Endothelial cell of umbilical vein (primary cell): ENCODE data around the gene CDKL2. TPM values are rescaled to one million over a fixed set of nuclear protein-coding genes. Genes with fewer than 3 reads are reported as not detected.

Experiments used
- BruUV-seq: library from RNA; stranded (reverse); fragments of 400-500 nt; replicated peaks from 2 replicates; lab custom pipeline; 2021; lab: Mats Ljungman, UMichigan
- CTCF ChIA-PET: fragments of 300-600, 350-600 bp; sonication (Branson Sonifier 250); formaldehyde crosslinking; loops from one replicate; lab custom pipeline; 2021; ENCODE audit warnings: antibody characterized with exemption, inconsistent platforms; lab: Charles Lee
- POLR2A ChIA-PET: fragments of 300-600, 350-600 bp; sonication (Branson Sonifier 250); formaldehyde crosslinking; loops from one replicate; lab custom pipeline; 2021; ENCODE audit warnings: antibody characterized with exemption, inconsistent platforms; lab: Charles Lee
- DNase-seq: peaks from one replicate; pipeline ENCODE4 v3.0.0-alpha.2; 2011; ENCODE audit warnings: low read depth, low spot score
- FAIRE-seq: peaks from 2 replicates; lab custom pipeline; 2011; peaks lifted over from hg19 to GRCh38; lab: Jason Lieb, UNC
- H2AFZ ChIP-seq: 2 replicates; pipeline ENCODE4 v1.6.0; 2012; ENCODE audit warnings: low read depth, low read length, control low read depth, inconsistent platforms
- H3K27ac ChIP-seq: 2 replicates; pipeline ENCODE4 v1.5.1; 2011; ENCODE audit warnings: low read depth, mild to moderate bottlenecking, control low read depth, low read length, moderate library complexity; ENCODE audit not compliant: insufficient read depth
- H3K27me3 ChIP-seq, 2 experiments: 2 replicates each; pipeline versions ENCODE4 v1.6.0 to v1.6.1; 2011; ENCODE audit warnings: low read length in 2 of 2, mixed read lengths in 1 of 2; ENCODE audit not compliant: control insufficient read depth in 2 of 2, insufficient read depth in 2 of 2
- H3K36me3 ChIP-seq, 2 experiments: 2 replicates in 1 of 2; 3 replicates in 1 of 2; pipeline ENCODE4 v1.5.1; 2011; ENCODE audit warnings: low read length in 2 of 2, mild to moderate bottlenecking in 1 of 2, moderate library complexity in 1 of 2; ENCODE audit not compliant: control insufficient read depth in 2 of 2, insufficient read depth in 2 of 2; ENCODE audit errors: extremely low read depth in 1 of 2
- H3K4me1 ChIP-seq: 3 replicates; pipeline ENCODE4 v1.5.1; 2011; ENCODE audit warnings: mild to moderate bottlenecking, low read length; ENCODE audit not compliant: control insufficient read depth, insufficient read depth; ENCODE audit errors: extremely low read depth
- H3K4me2 ChIP-seq: 2 replicates; pipeline ENCODE4 v1.6.1; 2011; ENCODE audit warnings: low read length, control low read depth, mixed read lengths; ENCODE audit not compliant: insufficient read depth
- H3K4me3 ChIP-seq, 3 experiments: fragments of 200-600 bp in 1 of 3; sonication (generic), shearing (Covaris generic) in 1 of 3; replicated peaks in 1 of 3; 2 replicates each; pipeline ENCODE4 v1.5.1; 2011 to 2016; ENCODE audit warnings: control low read depth in 3 of 3, low read length in 3 of 3, mild to moderate bottlenecking in 2 of 3, inconsistent platforms in 1 of 3, low read depth in 1 of 3, moderate library complexity in 1 of 3; ENCODE audit not compliant: insufficient read depth in 1 of 3
- H3K79me2 ChIP-seq: 2 replicates; pipeline ENCODE4 v1.6.0; 2012; ENCODE audit warnings: low read length, inconsistent platforms; ENCODE audit not compliant: control insufficient read depth, insufficient read depth
- H3K9ac ChIP-seq: replicated peaks from 2 replicates; pipeline ENCODE3; 2011; ENCODE audit warnings: low read length, control low read depth; ENCODE audit not compliant: insufficient read depth; ENCODE audit errors: extremely low read depth
- H3K9me1 ChIP-seq: replicated peaks from 3 replicates; pipeline ENCODE4 v1.6.0; 2011; ENCODE audit warnings: mild to moderate bottlenecking, low read length; ENCODE audit not compliant: control insufficient read depth, insufficient read depth; ENCODE audit errors: extremely low read depth
- H3K9me3 ChIP-seq: replicated peaks from 2 replicates; pipeline ENCODE4 v1.5.1; 2012; ENCODE audit warnings: low read length, inconsistent platforms; ENCODE audit not compliant: control insufficient read depth, insufficient read depth
- H4K20me1 ChIP-seq: replicated peaks from 2 replicates; pipeline ENCODE3; 2011; ENCODE audit warnings: mild to moderate bottlenecking, low read length; ENCODE audit not compliant: control insufficient read depth, insufficient read depth; ENCODE audit errors: extremely low read depth
- EZH2 ChIP-seq: IDR thresholded peaks from 2 replicates; pipeline ENCODE4 v1.6.1; 2012; ENCODE audit warnings: borderline replicate concordance, low read depth, mild to moderate bottlenecking, moderate library complexity, low read length, inconsistent platforms; ENCODE audit not compliant: severe bottlenecking
- FOS ChIP-seq: IDR thresholded peaks from 2 replicates; pipeline ENCODE4 v1.6.1; 2011; ENCODE audit warnings: mild to moderate bottlenecking, low read length, moderate library complexity, borderline replicate concordance; ENCODE audit not compliant: insufficient read depth
- GATA2 ChIP-seq: IDR thresholded peaks from 2 replicates; pipeline ENCODE4 v1.7.0; 2011; ENCODE audit warnings: low read depth, mild to moderate bottlenecking, moderate library complexity, mixed read lengths, low read length; ENCODE audit not compliant: insufficient read length, insufficient read depth
- JUN ChIP-seq: IDR thresholded peaks from 2 replicates; pipeline ENCODE4 v1.6.1; 2011; ENCODE audit warnings: borderline replicate concordance, low read depth; ENCODE audit not compliant: insufficient read length, insufficient read depth
- MYC ChIP-seq: IDR thresholded peaks from one replicate; pipeline ENCODE4 v1.6.1; 2011; ENCODE audit warnings: mild to moderate bottlenecking, low read depth, low read length
- POLR2A ChIP-seq: IDR thresholded peaks from 2 replicates; pipeline ENCODE4 v1.6.1; 2012; ENCODE audit warnings: low read depth, mild to moderate bottlenecking, control low read depth, low read length
- POLR2AphosphoS5 ChIP-seq: IDR thresholded peaks from 2 replicates; pipeline ENCODE4 v1.6.1; 2012; ENCODE audit warnings: low read depth, mild to moderate bottlenecking, control low read depth, low read length, moderate library complexity; ENCODE audit not compliant: insufficient read depth
- dilution Hi-C: fragments of 300-500 bp; cut with MboI; formaldehyde crosslinking; loops from one replicate; pipeline ENCODE4 v1.15.0; 2019; ENCODE audit warnings: low sequenced_read_pairs; ENCODE audit not compliant: extremely low pct_ligation_motif_present
- intact Hi-C: fragments of 100-400 bp; cut with micrococcal nuclease; formaldehyde crosslinking; loops from one replicate; pipeline ENCODE4 v1.10.0; 2022
- polyA plus RNA-seq, 4 experiments: library from polyadenylated mRNA; depleted of rRNA in 3 of 4; stranded (reverse) in 3 of 4; unstranded in 1 of 4; fragments of >200 nt; gene quantifications; 2 replicates each; pipeline versions ENCODE4 v1.2.1 to v1.2.3, GENCODE V29; 2011 to 2012; ENCODE audit warnings: missing spikeins in 1 of 4
- total RNA-seq: library from RNA; stranded (reverse); gene quantifications from 2 replicates; pipeline ENCODE4 v1.2.3, GENCODE V29; 2021
- TF ChIP-seq, protein P1 (sequence below): IDR thresholded peaks from 2 replicates; pipeline ENCODE4 v1.6.1; 2011; ENCODE audit not compliant: insufficient read depth, insufficient read length
- TF ChIP-seq, protein P2 (sequence below), 2 donors: IDR thresholded peaks; 1 replicate in 1 of 2; 2 replicates in 1 of 2; pipeline ENCODE4 v1.5.1; 2011; ENCODE audit warnings: low read length in 2 of 2, mild to moderate bottlenecking in 2 of 2, moderate library complexity in 2 of 2, control low read depth in 1 of 2, inconsistent platforms in 1 of 2, low read depth in 1 of 2; ENCODE audit not compliant: insufficient read depth in 1 of 2; ENCODE audit errors: extremely low read depth in 1 of 2

The CDKL2 gene
- total and polyA plus RNA-seq, 2 donors (not counting 3 experiments of a cell fraction or from before 2014, with no cell fraction given): 0.23 to 0.55 TPM

DNA sequence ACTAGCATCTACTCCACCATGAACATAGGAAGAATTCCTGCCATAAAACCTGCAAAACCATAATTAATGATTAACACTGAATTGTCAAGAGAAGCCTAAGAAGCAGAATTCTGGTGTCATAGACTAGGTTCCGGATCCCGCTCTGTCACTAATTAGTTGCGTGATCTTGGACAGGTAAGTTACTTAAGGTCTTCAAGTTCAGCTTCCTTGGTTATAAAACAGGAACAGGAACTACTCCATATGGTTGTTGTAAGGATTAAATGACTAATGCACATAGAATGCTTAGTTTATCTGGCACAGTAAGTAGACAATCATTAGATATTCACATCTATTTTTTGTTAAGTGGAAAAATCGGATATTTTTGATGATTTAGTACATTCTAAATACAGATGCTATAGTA is 28.5 kb upstream of the CDKL2 start:
- peaks cover 11% of the 10 kb centered on the region for H4K20me1 ChIP-seq
- peak overlapping the region; percentile 11 for H3K27ac ChIP-seq
- no peak overlapping the region for H2AFZ ChIP-seq
- H3K9ac ChIP-seq: no peak overlapping the region
- no peaks in the 10 kb centered on the region for H3K9me3 ChIP-seq
- no TSS peak for BruUV-seq
- dilution Hi-C loops: no loop called here
- DNase-seq: peak; percentile 30
- peaks cover 14% of the 10 kb centered on the region for H3K4me1 ChIP-seq
- ChIA-PET CTCF (interaction anchor here (1.0 to 4.5 kb wide), 6 partner anchors 9 to 124 kb away, joined by 3 to 17 read pairs (median 6); partner anchors contain the start of gene USO1), POLR2A (no interaction called here)
- H3K4me2 ChIP-seq: no peak overlapping the region
- TF ChIP-seq, protein P1, sequence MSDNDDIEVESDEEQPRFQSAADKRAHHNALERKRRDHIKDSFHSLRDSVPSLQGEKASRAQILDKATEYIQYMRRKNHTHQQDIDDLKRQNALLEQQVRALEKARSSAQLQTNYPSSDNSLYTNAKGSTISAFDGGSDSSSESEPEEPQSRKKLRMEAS: no peak
- TF ChIP-seq POLR2A (no peak), MYC (no peak), JUN (peak; percentile 5), GATA2 (no peak), POLR2AphosphoS5 (no peak), FOS (peak; percentile 19), EZH2 (no peak)
- TF ChIP-seq, protein P2, sequence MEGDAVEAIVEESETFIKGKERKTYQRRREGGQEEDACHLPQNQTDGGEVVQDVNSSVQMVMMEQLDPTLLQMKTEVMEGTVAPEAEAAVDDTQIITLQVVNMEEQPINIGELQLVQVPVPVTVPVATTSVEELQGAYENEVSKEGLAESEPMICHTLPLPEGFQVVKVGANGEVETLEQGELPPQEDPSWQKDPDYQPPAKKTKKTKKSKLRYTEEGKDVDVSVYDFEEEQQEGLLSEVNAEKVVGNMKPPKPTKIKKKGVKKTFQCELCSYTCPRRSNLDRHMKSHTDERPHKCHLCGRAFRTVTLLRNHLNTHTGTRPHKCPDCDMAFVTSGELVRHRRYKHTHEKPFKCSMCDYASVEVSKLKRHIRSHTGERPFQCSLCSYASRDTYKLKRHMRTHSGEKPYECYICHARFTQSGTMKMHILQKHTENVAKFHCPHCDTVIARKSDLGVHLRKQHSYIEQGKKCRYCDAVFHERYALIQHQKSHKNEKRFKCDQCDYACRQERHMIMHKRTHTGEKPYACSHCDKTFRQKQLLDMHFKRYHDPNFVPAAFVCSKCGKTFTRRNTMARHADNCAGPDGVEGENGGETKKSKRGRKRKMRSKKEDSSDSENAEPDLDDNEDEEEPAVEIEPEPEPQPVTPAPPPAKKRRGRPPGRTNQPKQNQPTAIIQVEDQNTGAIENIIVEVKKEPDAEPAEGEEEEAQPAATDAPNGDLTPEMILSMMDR (IDR thresholded peaks at IDR 0.05; ENCODE audit: extremely low read depth in 1 of 2, insufficient read depth in 1 of 2, low read depth in 1 of 2, low read length in 2 of 2): no peak
- no peaks in the 10 kb centered on the region for H3K27me3 ChIP-seq
- peaks cover 63% of the 10 kb centered on the region for H3K79me2 ChIP-seq
- intact Hi-C loops: no loop called here
- peaks cover 6 to 36% of the 10 kb centered on the region in 2 experiments for H3K36me3 ChIP-seq
- H3K9me1 ChIP-seq: no peaks in the 10 kb centered on the region
- no peak overlapping the region for H3K4me3 ChIP-seq
- FAIRE-seq: no peak
